Articular chondrocyte of knee joint (primary cell): ENCODE measurements around the gene OR6C3. TPM values are rescaled to one million over a fixed set of nuclear protein-coding genes. Genes with fewer than 3 reads are reported as not detected.

Experiments
- total RNA-seq: library from RNA; depleted of rRNA; stranded (reverse); fragments of >200 nt; gene quantifications from 2 replicates; pipeline ENCODE4 v1.2.3, GENCODE V29; 2012

Gene OR6C3
- not detected in 2 replicates for total RNA-seq

GRCh38 chr12:55330446-55330845 is at the start of gene OR6C3:
Gene OR6C3 (plus strand): TSS chr12:55330746. CDS start chr12:55331701, 955 bp downstream.

GRCh38 chr12:55296469-55296868 is 34.1 kb upstream of the OR6C3 start, which contains the start of gene OR6C6:
Gene OR6C6 (minus strand): TSS chr12:55296569. CDS start chr12:55295232, 1,337 bp downstream.

DNA sequence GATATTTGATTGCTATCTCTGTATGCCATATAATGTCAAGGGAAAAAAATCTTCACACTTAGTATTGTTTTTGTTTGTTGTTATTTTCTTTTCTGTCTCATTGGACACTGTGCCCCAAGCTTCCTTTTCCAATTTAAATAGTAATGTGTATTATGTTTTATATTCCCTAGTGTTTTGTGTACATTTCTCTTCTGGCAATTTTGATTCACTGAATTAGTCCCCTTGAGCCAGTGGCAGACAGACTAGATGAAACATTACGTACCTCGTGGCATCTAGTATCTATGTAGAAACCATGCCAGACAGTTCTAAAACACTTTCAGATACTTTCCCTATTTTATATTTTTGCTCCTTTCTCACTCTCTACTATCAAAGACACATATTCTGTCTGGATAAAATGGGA is 16.5 kb upstream of the OR6C3 start, which contains the start of gene OR6C1:
Gene OR6C1, plus strand, starts transcription at position 301 of the 400 bp plus-strand sequence. CDS start 6,257 bp downstream, outside the sequence.

GRCh38 chr12:55362675-55363074 is 32.1 kb downstream of the OR6C3 start, which contains the start of gene OR6C75:
Gene OR6C75 (plus strand): TSS chr12:55362975. CDS start chr12:55365111, 2,136 bp downstream.

Other genes starting within 250 kb of the OR6C3 start
- gene OR9K2, start 204.3 kb upstream of the OR6C3 start, total RNA-seq = not detected in 2 replicates
- not detected in 2 replicates for gene OR10A7, start 109.7 kb upstream of the OR6C3 start, total RNA-seq
- gene OR6C74, start 86.1 kb upstream of the OR6C3 start, total RNA-seq = not detected in 2 replicates
- gene OR6C6, start 34.2 kb upstream of the OR6C3 start, total RNA-seq = not detected in 2 replicates
- not detected in 2 replicates for gene OR6C1, start 16.4 kb upstream of the OR6C3 start, total RNA-seq
- not detected in 2 replicates for gene OR6C75, start 32.2 kb downstream of the OR6C3 start, total RNA-seq
- not detected in 2 replicates for gene OR6C65, start 69.8 kb downstream of the OR6C3 start, total RNA-seq
- gene OR6C76, start 95.5 kb downstream of the OR6C3 start, total RNA-seq = not detected in 2 replicates
- not detected in 2 replicates for gene OR6C2, start 113.3 kb downstream of the OR6C3 start, total RNA-seq
- not detected in 2 replicates for gene OR6C70, start 139.4 kb downstream of the OR6C3 start, total RNA-seq
- gene OR6C68, start 161.6 kb downstream of the OR6C3 start, total RNA-seq = not detected in 2 replicates
- not detected in 2 replicates for gene OR6C4, start 218.9 kb downstream of the OR6C3 start, total RNA-seq
- gene OR2AP1, start 241.7 kb downstream of the OR6C3 start, total RNA-seq = not detected in 2 replicates